IMR-90 (cell line): ENCODE measurements around the gene PRKN. TPM values are rescaled to one million over a fixed set of nuclear protein-coding genes. Genes with fewer than 3 reads are reported as not detected.

ENCODE experiments used
- ATAC-seq: fragments of 200-7000 bp; cut with Tn5 transposase; 2 replicates; pipeline ENCODE4 v1.9.1; 2020; ENCODE audit warnings: low read depth, mild to moderate bottlenecking, moderate library complexity
- BruUV-seq: library from RNA; stranded (reverse); fragments of 400-500 nt; replicated peaks from 2 replicates; lab custom pipeline; 2021; lab: Mats Ljungman, UMichigan
- CTCF ChIA-PET: fragments of 300-600 bp; formaldehyde crosslinking; extraction: SDS; loops from one replicate; lab custom pipeline; 2021; ENCODE audit warnings: antibody characterized with exemption; lab: Yijun Ruan, JAX
- POLR2A ChIA-PET: fragments of 300-600 bp; sonication (Branson Sonifier 250); formaldehyde crosslinking; loops from one replicate; lab custom pipeline; 2022; ENCODE audit warnings: antibody characterized with exemption; ENCODE audit not compliant: unreplicated experiment; lab: Charles Lee
- DNase-seq: peaks from one replicate; pipeline ENCODE4 v3.0.0; 2013
- H2AFZ ChIP-seq: replicated peaks from 2 replicates; pipeline ENCODE3; 2013; ENCODE audit warnings: low read length, mild to moderate bottlenecking; ENCODE audit not compliant: poor library complexity
- H2AK5ac ChIP-seq: 2 replicates; pipeline ENCODE4 v1.6.1; 2013; ENCODE audit warnings: low read depth, low read length, inconsistent platforms
- H2AK9ac ChIP-seq: replicated peaks from 2 replicates; pipeline ENCODE3; 2013; ENCODE audit warnings: mild to moderate bottlenecking, low read depth, low read length, moderate library complexity; ENCODE audit not compliant: poor library complexity
- H2BK120ac ChIP-seq: 2 replicates; pipeline ENCODE4 v1.6.1; 2013; ENCODE audit warnings: low read depth, low read length, inconsistent platforms
- H2BK15ac ChIP-seq: 3 replicates; pipeline ENCODE4 v1.6.1; 2013; ENCODE audit warnings: low read depth, low read length, inconsistent platforms
- H2BK20ac ChIP-seq: 2 replicates; pipeline ENCODE4 v1.6.1; 2013; ENCODE audit warnings: low read depth, mild to moderate bottlenecking, inconsistent platforms, low read length, moderate library complexity
- H2BK5ac ChIP-seq: 2 replicates; pipeline ENCODE4 v1.6.1; 2013; ENCODE audit warnings: mild to moderate bottlenecking, low read depth, low read length, inconsistent platforms; ENCODE audit not compliant: poor library complexity, severe bottlenecking
- H3K14ac ChIP-seq: replicated peaks from 2 replicates; pipeline ENCODE4 v1.6.1; 2013; ENCODE audit warnings: low read depth, low read length, inconsistent platforms
- H3K18ac ChIP-seq: 2 replicates; pipeline ENCODE4 v1.6.1; 2013; ENCODE audit warnings: low read depth, low read length, control low read depth
- H3K23ac ChIP-seq: 2 replicates; pipeline ENCODE4 v1.6.1; 2013; ENCODE audit warnings: low read depth, low read length, inconsistent platforms
- H3K27ac ChIP-seq: 2 replicates; pipeline ENCODE4 v1.5.1; 2013; ENCODE audit warnings: mild to moderate bottlenecking, control low read depth, low read length; ENCODE audit not compliant: insufficient read depth
- H3K27me3 ChIP-seq: 2 replicates; pipeline ENCODE4 v1.6.1; 2013; ENCODE audit warnings: low read length; ENCODE audit not compliant: control insufficient read depth, insufficient read depth
- H3K36me3 ChIP-seq: 2 replicates; pipeline ENCODE4 v1.6.1; 2013; ENCODE audit warnings: low read length, mixed read lengths; ENCODE audit not compliant: control insufficient read depth, insufficient read depth
- H3K4ac ChIP-seq: 2 replicates; pipeline ENCODE4 v1.6.1; 2013; ENCODE audit warnings: low read depth, low read length, inconsistent platforms
- H3K4me1 ChIP-seq: 2 replicates; pipeline ENCODE4 v1.6.1; 2013; ENCODE audit warnings: low read length, mixed read lengths; ENCODE audit not compliant: control insufficient read depth, insufficient read depth
- H3K4me2 ChIP-seq: 2 replicates; pipeline ENCODE4 v1.6.1; 2013; ENCODE audit warnings: low read depth, mild to moderate bottlenecking, control low read depth, low read length, moderate library complexity
- H3K4me3 ChIP-seq: 2 replicates; pipeline ENCODE4 v1.5.1; 2013; ENCODE audit warnings: low read depth, mild to moderate bottlenecking, control low read depth, low read length, moderate library complexity; ENCODE audit not compliant: insufficient read depth
- H3K56ac ChIP-seq: 2 replicates; pipeline ENCODE4 v1.6.1; 2013; ENCODE audit warnings: low read length, inconsistent platforms; ENCODE audit not compliant: insufficient read depth; ENCODE audit errors: extremely low read depth
- H3K79me1 ChIP-seq, 2 experiments: 2 replicates each; pipeline ENCODE4 v1.6.1; 2013; ENCODE audit warnings: low read length in 2 of 2, inconsistent platforms in 1 of 2, low read depth in 1 of 2
- H3K9ac ChIP-seq: 2 replicates; pipeline ENCODE4 v1.6.1; 2013; ENCODE audit warnings: low read depth, low read length, control low read depth
- H3K9me1 ChIP-seq: 2 replicates; pipeline ENCODE4 v1.6.1; 2013; ENCODE audit warnings: low read length, inconsistent platforms; ENCODE audit not compliant: insufficient read depth
- H3K9me3 ChIP-seq: 2 replicates; pipeline ENCODE4 v1.6.1; 2013; ENCODE audit warnings: low read length; ENCODE audit not compliant: control insufficient read depth, insufficient read depth
- H4K20me1 ChIP-seq: 2 replicates; pipeline ENCODE4 v1.6.1; 2013; ENCODE audit warnings: low read length, inconsistent platforms; ENCODE audit not compliant: insufficient read depth
- H4K5ac ChIP-seq: 2 replicates; pipeline ENCODE4 v1.6.1; 2013; ENCODE audit warnings: mild to moderate bottlenecking, low read depth, low read length, control low read depth
- H4K8ac ChIP-seq, 2 experiments: 2 replicates each; pipeline ENCODE4 v1.6.1; 2013; ENCODE audit warnings: low read depth in 2 of 2, low read length in 2 of 2, control low read depth in 1 of 2, inconsistent platforms in 1 of 2
- H4K91ac ChIP-seq: 2 replicates; pipeline ENCODE4 v1.6.1; 2013; ENCODE audit warnings: low read depth, low read length, inconsistent platforms; ENCODE audit not compliant: insufficient read depth
- BHLHE40 ChIP-seq: fragments of 150-350 bp; IDR thresholded peaks from 2 replicates; pipeline ENCODE4 v1.6.1; 2016; ENCODE audit warnings: mild to moderate bottlenecking, low read depth, low read length
- CTCF ChIP-seq: conservative IDR thresholded peaks from 2 replicates; pipeline ENCODE4 v1.5.1; 2012; ENCODE audit warnings: mild to moderate bottlenecking, low read depth, low read length, improper control_type of control experiment
- FOS ChIP-seq: fragments of 150-350 bp; IDR thresholded peaks from 2 replicates; pipeline ENCODE4 v1.6.1; 2016; ENCODE audit warnings: low read depth, low read length
- MAFK ChIP-seq: IDR thresholded peaks from 2 replicates; pipeline ENCODE4 v1.6.1; 2012; ENCODE audit warnings: low read depth, low read length, improper control_type of control experiment
- NFE2L2 ChIP-seq: fragments of 150-350 bp; IDR thresholded peaks from 2 replicates; pipeline ENCODE4 v1.6.1; 2016; ENCODE audit warnings: low read depth, mild to moderate bottlenecking, low read length
- RCOR1 ChIP-seq: IDR thresholded peaks from 2 replicates; pipeline ENCODE4 v1.6.1; 2012; ENCODE audit warnings: mild to moderate bottlenecking, low read length, improper control_type of control experiment; ENCODE audit not compliant: insufficient replicate concordance
- SMC3 ChIP-seq: fragments of 150-350 bp; IDR thresholded peaks from 2 replicates; pipeline ENCODE4 v1.6.1; 2016; ENCODE audit warnings: low read depth, mild to moderate bottlenecking, antibody characterized with exemption, low read length, moderate library complexity
- USF2 ChIP-seq: fragments of 150-350 bp; IDR thresholded peaks from 2 replicates; pipeline ENCODE4 v1.6.1; 2017; ENCODE audit warnings: mild to moderate bottlenecking, antibody characterized with exemption, low read length, low read depth
- WGBS, 2 experiments: methylation state at CpG; one replicate each; pipeline versions ENCODE4 v1.1.5 to v1.1.7; 2013; ENCODE audit warnings: missing lambda C conversion rate in 2 of 2; ENCODE audit not compliant: insufficient read length in 1 of 2; ENCODE audit errors: extremely low coverage in 2 of 2; 5-methylcytosine and 5-hydroxymethylcytosine counted together
- dilution Hi-C: fragments of 300-500 bp; cut with HindIII; formaldehyde crosslinking; loops from one replicate; pipeline ENCODE4 v1.14.3; 2018; ENCODE audit warnings: low sequenced_read_pairs; ENCODE audit not compliant: unreplicated experiment
- in situ Hi-C: fragments of 300-500 bp; cut with MboI; formaldehyde crosslinking; loops from 3 replicates; pipeline ENCODE4 v1.14.3; 2019; ENCODE audit warnings: low sequenced_read_pairs, inconsistent platforms, mixed read lengths
- intact Hi-C: fragments of 100-400 bp; cut with micrococcal nuclease; formaldehyde crosslinking; loops from 2 replicates; pipeline ENCODE4 v1.10.0; 2022
- polyA plus RNA-seq, 3 experiments: library from polyadenylated mRNA; depleted of rRNA; stranded (reverse); fragments of >200 nt; gene quantifications; 2 replicates each; pipeline ENCODE4 v1.2.3, GENCODE V29; 2012; ENCODE audit warnings: low replicate concordance in 1 of 3
- total RNA-seq: library from RNA; depleted of rRNA; stranded (reverse); fragments of >200 nt; gene quantifications from 2 replicates; pipeline ENCODE4 v1.2.3, GENCODE V29; 2012

Gene PRKN
- total and polyA plus RNA-seq, 2 of the 4 experiments (the other 2 are of a cell fraction), result 0.15 to 0.18 TPM

- Histone ChIP-seq H3K4ac (no peak overlapping the region), H3K23ac (no peak overlapping the region), H4K5ac (no peak overlapping the region), H2AFZ (no peak overlapping the region), H4K8ac (no peak overlapping the region), H3K27me3 (0 out of 2 replicates have a peak, but pooled peaks cover 2% of the 10 kb centered on the region), H3K18ac (no peak overlapping the region), H2BK5ac (no peak overlapping the region), H3K4me2 (no peak overlapping the region), H2AK9ac (no peak overlapping the region), H3K79me1 (no peaks in the 10 kb centered on the region), H3K4me1 (no peaks in the 10 kb centered on the region), H4K91ac (no peak overlapping the region), H3K14ac (no peak overlapping the region), H2AK5ac (no peak overlapping the region), H3K56ac (no peak overlapping the region), H3K9me1 (no peaks in the 10 kb centered on the region), H4K20me1 (no peaks in the 10 kb centered on the region), H3K9me3 (no peaks in the 10 kb centered on the region), H3K36me3 (no peaks in the 10 kb centered on the region), H3K27ac (no peak overlapping the region), H2BK120ac (no peak overlapping the region), H3K4me3 (no peak overlapping the region), H3K9ac (no peak overlapping the region), H2BK15ac (no peak overlapping the region), H2BK20ac (no peak overlapping the region)
- in situ Hi-C loops, result loop anchor here (5.0 to 10.0 kb wide), 2 partner anchors 235 to 448 kb away; no protein-coding TSS in a partner anchor
- ATAC-seq (no peak; the same call in 1 of the 2 replicates), DNase-seq (peak; percentile 21)
- TF ChIP-seq NFE2L2 (no peak), FOS (no peak), SMC3 (no peak), MAFK (no peak), CTCF (no peak), USF2 (no peak), BHLHE40 (no peak), RCOR1 (no peak)
- intact Hi-C loops, result no loop called here
- dilution Hi-C loops, result no loop called here
- BruUV-seq, result no TSS peak
- POLR2A ChIA-PET, result no interaction called here
- CTCF ChIA-PET, result interaction anchor here (0.6 kb wide), 1 partner anchor 368 kb away, joined by 4 read pairs; no protein-coding TSS in a partner anchor
- 46% methylated on average over 5 of the region's 8 CpGs; no CpG with 5 or more reads in 1 of the 2 experiments for WGBS, 2 experiments
These were observed 1347.6 kb downstream of the PRKN start for GRCh38 chr6:161379834-161380582.
